ENCODE data around the gene PTGES3L. TPM values are rescaled to one million over a fixed set of nuclear protein-coding genes. Genes with fewer than 3 reads are reported as not detected.

Gene PTGES3L
- total RNA-seq, 1 experiment from 2014 or later = 1.7 TPM

Other genes with a start within 250 kb of the PTGES3L start
- gene EZH1, start 235.0 kb downstream of the PTGES3L start, total RNA-seq (2021; ENCODE audit: unreplicated experiment) = 29.3 TPM
- gene RAMP2, start 218.9 kb downstream of the PTGES3L start, total RNA-seq (2021; ENCODE audit: unreplicated experiment) = not detected
- gene VPS25, start 206.6 kb downstream of the PTGES3L start, total RNA-seq (2021; ENCODE audit: unreplicated experiment) = 57.0 TPM
- gene WNK4, start 199.5 kb downstream of the PTGES3L start, total RNA-seq (2021; ENCODE audit: unreplicated experiment) = 4.5 TPM
- gene COA3, start 181.4 kb downstream of the PTGES3L start, total RNA-seq (2021; ENCODE audit: unreplicated experiment) = 37.1 TPM
- gene CNTD1, start 181.2 kb downstream of the PTGES3L start, total RNA-seq (2021; ENCODE audit: unreplicated experiment) = not detected
- 84.3 TPM for gene BECN1, start 155.8 kb downstream of the PTGES3L start, total RNA-seq (2021; ENCODE audit: unreplicated experiment)
- 163 TPM for gene PSME3, start 146.7 kb downstream of the PTGES3L start, total RNA-seq (2021; ENCODE audit: unreplicated experiment)
- 8.0 TPM for gene AOC2, start 135.5 kb downstream of the PTGES3L start, total RNA-seq (2021; ENCODE audit: unreplicated experiment)
- 5.9 TPM for gene AOC3, start 128.9 kb downstream of the PTGES3L start, total RNA-seq (2021; ENCODE audit: unreplicated experiment)
- gene G6PC1, start 79.3 kb downstream of the PTGES3L start, total RNA-seq (2021; ENCODE audit: unreplicated experiment) = 0.10 TPM
- 65.9 TPM for gene AARSD1, start 15.6 kb downstream of the PTGES3L start, total RNA-seq (2021; ENCODE audit: unreplicated experiment)
- 13.0 TPM for gene RUNDC1, start 485 bp upstream of the PTGES3L start, total RNA-seq (2021; ENCODE audit: unreplicated experiment)
- 1,295 TPM for gene RPL27, start 18.3 kb upstream of the PTGES3L start, total RNA-seq (2021; ENCODE audit: unreplicated experiment)
- gene IFI35, start 26.7 kb upstream of the PTGES3L start, total RNA-seq (2021; ENCODE audit: unreplicated experiment) = 14.8 TPM
- gene VAT1, start 42.3 kb upstream of the PTGES3L start, total RNA-seq (2021; ENCODE audit: unreplicated experiment) = 197 TPM
- gene RND2, start 45.2 kb upstream of the PTGES3L start, total RNA-seq (2021; ENCODE audit: unreplicated experiment) = 0.66 TPM
- 44.1 TPM for gene BRCA1, start 145.3 kb upstream of the PTGES3L start, total RNA-seq (2021; ENCODE audit: unreplicated experiment)
- 60.8 TPM for gene NBR1, start 191.1 kb upstream of the PTGES3L start, total RNA-seq (2021; ENCODE audit: unreplicated experiment)
- gene TMEM106A, start 231.8 kb upstream of the PTGES3L start, total RNA-seq (2021; ENCODE audit: unreplicated experiment) = 3.5 TPM
- gene CCDC200, start 248.5 kb upstream of the PTGES3L start, total RNA-seq (2021; ENCODE audit: unreplicated experiment) = not detected

Data from HCT116 (cell line).